IPS-18c (cell line): ENCODE results near the gene TP63.

Source experiments
- H3K4me3 ChIP-seq: 2 replicates; pipeline ENCODE4 v1.7.0; 2013; ENCODE audit warnings: low read depth, mild to moderate bottlenecking, low read length, moderate library complexity; ENCODE audit not compliant: insufficient read depth
- H3K9me3 ChIP-seq: one replicate; pipeline ENCODE4 v1.6.1; 2013; ENCODE audit warnings: mild to moderate bottlenecking, low read length, moderate library complexity; ENCODE audit not compliant: control insufficient read depth, insufficient read depth

The TP63 gene

GRCh38 chr3:189699885-189700284, 68.7 kb downstream of the TP63 start:
- no peak overlapping the region for H3K4me3 ChIP-seq
- no peaks in the 10 kb centered on the region for H3K9me3 ChIP-seq

- Histone ChIP-seq H3K4me3 (no peak overlapping the region), H3K9me3 (no peaks in the 10 kb centered on the region)
These were observed 71.0 kb downstream of the TP63 start for GRCh38 chr3:189702066-189702646.

DNA sequence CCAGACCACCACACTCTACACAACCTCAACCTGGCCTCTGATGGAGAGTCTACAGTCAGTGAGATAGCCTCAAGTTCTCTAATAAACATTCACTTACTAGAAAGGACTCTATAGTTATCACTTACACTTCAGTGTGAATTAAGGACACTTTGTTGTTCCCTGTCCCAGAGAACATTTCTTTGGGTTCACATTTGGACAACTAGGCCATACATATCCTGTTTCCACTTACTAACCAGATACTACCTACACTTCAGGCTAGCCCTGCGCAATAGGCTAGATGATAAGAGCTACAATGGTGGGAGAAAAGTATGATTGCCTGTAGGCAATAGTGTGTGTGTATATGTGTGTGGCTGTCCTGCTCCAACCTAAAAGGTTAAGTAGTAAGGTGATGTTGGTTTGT, 72.7 kb downstream of the TP63 start:
- H3K9me3 ChIP-seq, result no peaks in the 10 kb centered on the region
- no peak overlapping the region for H3K4me3 ChIP-seq

- H3K4me3 ChIP-seq, result no peak overlapping the region
- no peaks in the 10 kb centered on the region for H3K9me3 ChIP-seq
These were observed 77.2 kb downstream of the TP63 start for GRCh38 chr3:189708375-189708774.

GRCh38 chr3:189710620-189711402, 79.6 kb downstream of the TP63 start:
- Histone ChIP-seq H3K4me3 (no peak overlapping the region), H3K9me3 (no peaks in the 10 kb centered on the region)

- H3K4me3 ChIP-seq, result no peak overlapping the region
- H3K9me3 ChIP-seq, result no peaks in the 10 kb centered on the region
These were observed 81.8 kb downstream of the TP63 start for GRCh38 chr3:189712906-189713483.

- Histone ChIP-seq H3K4me3 (no peak overlapping the region), H3K9me3 (no peaks in the 10 kb centered on the region)
These were observed 84.1 kb downstream of the TP63 start for GRCh38 chr3:189714991-189715961.

DNA sequence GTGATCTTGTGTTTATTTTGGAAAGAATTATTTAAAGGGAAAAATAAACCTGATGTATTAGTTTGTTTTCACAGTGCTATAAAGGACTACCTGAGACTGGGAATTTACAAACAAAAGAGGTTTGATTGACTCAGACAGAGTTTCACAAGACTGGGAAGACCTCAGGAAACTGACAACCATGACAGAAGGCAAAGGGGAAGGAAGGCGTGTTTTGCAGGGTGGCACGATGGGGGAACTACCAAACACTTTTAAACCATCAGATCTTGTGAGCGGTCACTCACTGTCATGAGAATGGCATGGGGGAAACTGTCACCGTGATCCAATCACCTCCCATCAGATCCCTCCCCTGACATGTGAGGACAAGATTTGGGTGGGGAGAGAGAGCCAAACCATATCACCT, 87.0 kb downstream of the TP63 start:
- H3K4me3 ChIP-seq, result no peak overlapping the region
- peaks cover 2% of the 10 kb centered on the region for H3K9me3 ChIP-seq

DNA sequence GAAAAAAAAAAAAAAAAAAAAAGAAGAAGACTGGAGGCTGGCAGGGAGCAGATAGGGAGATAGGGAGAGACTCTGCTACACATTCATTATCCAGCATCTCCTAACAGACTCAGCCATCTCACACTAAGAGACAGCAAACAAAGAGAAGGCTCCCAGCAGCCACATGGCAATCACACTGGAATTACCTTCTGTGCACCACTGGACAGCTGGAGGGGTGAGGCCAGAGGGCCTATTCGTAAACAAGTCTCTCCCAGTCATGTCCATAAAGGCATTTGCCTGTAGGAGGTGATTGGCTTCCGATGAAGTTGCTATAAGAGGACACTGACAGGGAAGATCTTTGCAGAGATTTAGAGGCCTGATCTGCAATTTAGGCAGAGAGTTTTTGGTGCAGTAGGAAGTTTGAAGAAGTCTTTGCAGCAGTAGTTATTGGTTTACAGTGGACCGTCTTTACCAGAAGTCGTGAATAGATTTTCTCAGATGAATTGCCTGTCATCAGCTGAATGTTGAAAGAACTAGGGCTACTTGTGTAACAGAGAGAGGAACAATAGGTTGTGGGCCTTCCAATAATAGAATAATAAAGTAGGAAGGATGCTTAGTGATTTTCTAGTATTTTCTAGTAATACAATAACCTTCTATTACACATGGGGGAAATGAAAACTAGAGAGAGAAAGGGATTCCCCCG, 89.7 kb downstream of the TP63 start:
- Histone ChIP-seq H3K4me3 (no peak overlapping the region), H3K9me3 (peaks cover 2% of the 10 kb centered on the region)

- Histone ChIP-seq H3K9me3 (peaks cover 2% of the 10 kb centered on the region), H3K4me3 (no peak overlapping the region)
These were observed 90.9 kb downstream of the TP63 start for GRCh38 chr3:189721873-189722665.

- peaks cover 2% of the 10 kb centered on the region for H3K9me3 ChIP-seq
- no peak overlapping the region for H3K4me3 ChIP-seq
These were observed 93.2 kb downstream of the TP63 start for GRCh38 chr3:189724356-189724755.

DNA sequence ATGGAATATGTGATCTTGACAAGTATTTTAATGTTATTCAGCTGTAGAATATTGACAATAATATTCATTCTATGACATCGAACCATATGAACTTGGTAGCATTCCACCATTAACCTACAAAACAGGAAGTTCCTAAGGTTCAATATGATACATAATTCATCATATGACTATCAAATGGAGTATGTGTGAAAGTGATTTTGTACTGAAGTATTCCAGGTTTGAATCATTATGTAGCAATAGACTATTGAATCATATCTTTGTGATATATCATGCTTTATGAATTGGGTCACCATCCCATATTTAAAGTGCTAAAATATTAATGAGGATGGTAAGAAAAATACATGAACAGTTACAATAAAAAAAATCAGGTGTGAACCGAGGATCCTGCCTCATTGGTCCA, 95.1 kb downstream of the TP63 start:
- no peak overlapping the region for H3K4me3 ChIP-seq

GRCh38 chr3:189727158-189727557, 96.0 kb downstream of the TP63 start:
- Histone ChIP-seq H3K9me3 (peaks cover 2% of the 10 kb centered on the region), H3K4me3 (no peak overlapping the region)

More for the DNA sequence above, 95.1 kb downstream of the TP63 start:
- peaks cover 2% of the 10 kb centered on the region for H3K9me3 ChIP-seq

DNA sequence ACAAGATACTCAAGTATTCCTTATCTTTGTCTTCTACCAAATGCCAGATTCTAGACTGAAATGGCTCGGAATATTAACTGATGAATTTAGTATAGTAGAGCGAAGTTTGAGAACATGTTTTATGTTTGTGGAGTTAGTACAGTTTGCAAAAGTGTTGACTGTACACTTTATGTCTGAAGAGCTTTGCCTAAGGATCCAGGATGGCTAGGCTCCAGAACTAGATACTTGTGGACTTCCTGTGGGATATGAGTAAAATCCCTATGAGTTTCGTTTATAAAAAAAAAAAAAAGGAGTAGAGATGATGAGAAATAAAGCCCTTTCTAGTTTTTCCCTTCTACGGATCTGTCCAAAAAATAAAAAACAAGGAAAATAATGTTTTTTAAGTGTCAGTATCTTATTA, 96.7 kb downstream of the TP63 start:
- Histone ChIP-seq H3K9me3 (no peaks in the 10 kb centered on the region), H3K4me3 (no peak overlapping the region)

DNA sequence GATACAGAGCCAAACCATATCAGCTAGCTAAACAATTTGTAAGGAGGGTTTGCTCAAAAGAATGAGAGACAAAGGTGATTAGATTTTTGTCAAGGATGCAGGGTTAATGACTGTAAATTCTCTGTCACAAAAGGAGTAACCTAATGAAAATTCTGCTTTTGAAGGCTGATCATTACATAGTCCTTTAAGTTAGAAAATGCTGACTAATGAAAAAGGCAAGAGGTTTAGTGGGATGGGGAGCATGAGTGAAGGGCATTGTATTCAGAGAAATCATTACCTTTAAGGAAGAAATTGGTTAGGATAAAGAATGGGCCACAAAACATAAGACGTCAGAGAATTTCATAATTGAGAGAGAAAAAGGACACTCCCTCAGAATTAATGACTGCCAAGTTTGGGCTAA, 97.7 kb downstream of the TP63 start:
- no peak overlapping the region for H3K4me3 ChIP-seq
- H3K9me3 ChIP-seq, result no peaks in the 10 kb centered on the region

GRCh38 chr3:189734061-189734460, 102.9 kb downstream of the TP63 start:
- no peaks in the 10 kb centered on the region for H3K9me3 ChIP-seq
- H3K4me3 ChIP-seq, result no peak overlapping the region
